Stimulated activated CD8-positive, alpha-beta memory T cell treated with anti-CD3 and anti-CD28 coated beads, Interleukin-4, amount 100 ng/mL, for 24 hours (primary cell): ENCODE results near the gene NIM1K.
"Not testable (repeated sequence)": the region's sequence is repeated elsewhere in the genome, so short reads cannot be mapped to it uniquely, and the experiment has no call there.

Experiments
- DNase-seq: peaks from one replicate; pipeline ENCODE4 v3.0.0-alpha.2; 2020; ENCODE audit warnings: low read depth

The NIM1K gene

GRCh38 chr5:43230707-43231106 is 38.7 kb downstream of the NIM1K start:
- no peak for DNase-seq

- no peak for DNase-seq
Observed at GRCh38 chr5:43231977-43232376, 40.0 kb downstream of the NIM1K start.

GRCh38 chr5:43232943-43233833 is 41.2 kb downstream of the NIM1K start:
- DNase-seq: no peak

GRCh38 chr5:43233946-43234345 is 41.9 kb downstream of the NIM1K start:
- no peak for DNase-seq

GRCh38 chr5:43236653-43237355 is 44.8 kb downstream of the NIM1K start:
- no peak for DNase-seq

- no peak for DNase-seq
Observed at GRCh38 chr5:43242196-43242595, 50.2 kb downstream of the NIM1K start.

GRCh38 chr5:43243270-43243669 is 51.2 kb downstream of the NIM1K start:
- DNase-seq: no peak

GRCh38 chr5:43244823-43245565 is 53.0 kb downstream of the NIM1K start:
- no peak for DNase-seq

GRCh38 chr5:43245724-43246385 is 53.8 kb downstream of the NIM1K start:
- no peak for DNase-seq

- no peak for DNase-seq
Observed at GRCh38 chr5:43251754-43252153, 59.7 kb downstream of the NIM1K start.

- DNase-seq: no peak
Observed at GRCh38 chr5:43255704-43256103, 63.7 kb downstream of the NIM1K start.

- DNase-seq: no peak
Observed at GRCh38 chr5:43256261-43256966, 64.4 kb downstream of the NIM1K start.

- DNase-seq: no peak
Observed at GRCh38 chr5:43258116-43258515, 66.1 kb downstream of the NIM1K start.

- DNase-seq: not testable (repeated sequence)
Observed at GRCh38 chr5:43262269-43262668, 70.2 kb downstream of the NIM1K start.

- DNase-seq: no peak
Observed at GRCh38 chr5:43268188-43268820, 76.3 kb downstream of the NIM1K start.

GRCh38 chr5:43270645-43271044 is 78.6 kb downstream of the NIM1K start:
- DNase-seq: no peak

GRCh38 chr5:43273552-43273951 is 81.5 kb downstream of the NIM1K start:
- no peak for DNase-seq

GRCh38 chr5:43274435-43275114 is 82.5 kb downstream of the NIM1K start:
- DNase-seq: no peak

GRCh38 chr5:43275391-43275790 is 83.4 kb downstream of the NIM1K start:
- no peak for DNase-seq

GRCh38 chr5:43279548-43280274 is 87.7 kb downstream of the NIM1K start:
- no peak for DNase-seq
